HT1080 (cell line): Measurements from ENCODE around the gene JPT1. TPM values are rescaled to one million over a fixed set of nuclear protein-coding genes. Genes with fewer than 3 reads are reported as not detected.
"Not testable (repeated sequence)": the region's sequence is repeated elsewhere in the genome, so short reads cannot be mapped to it uniquely, and the experiment has no call there.

ENCODE experiments used
- DNase-seq: peaks from one replicate; pipeline ENCODE4 v3.0.0-alpha.2; 2015; ENCODE audit warnings: low read depth
- total RNA-seq: library from RNA; depleted of rRNA; stranded (reverse); fragments of >200 nt; shearing (Covaris generic); gene quantifications from 2 replicates; pipeline ENCODE4 v1.2.3, GENCODE V29; 2014

Gene JPT1
- total RNA-seq, 1 experiment from 2014 or later, result 260 TPM

GRCh38 chr17:75158480-75158879 is 4.2 kb upstream of the JPT1 start:
- DNase-seq, result not testable (repeated sequence)

GRCh38 chr17:75155191-75155601 is 884 bp upstream of the JPT1 start:
- DNase-seq, result no peak

- DNase-seq, result peak; percentile 27
Observed at GRCh38 chr17:75153780-75154194, 525 bp downstream of the JPT1 start.

GRCh38 chr17:75152922-75153779 is 1.2 kb downstream of the JPT1 start:
- DNase-seq, result peak; percentile 38

- peak; percentile 26 for DNase-seq
Observed at GRCh38 chr17:75152523-75152921, 1.8 kb downstream of the JPT1 start.

- no peak for DNase-seq
Observed at GRCh38 chr17:75151930-75152329, 2.4 kb downstream of the JPT1 start.

GRCh38 chr17:75147878-75148546 is 6.3 kb downstream of the JPT1 start:
- DNase-seq, result no peak

GRCh38 chr17:75146592-75146991 is 7.7 kb downstream of the JPT1 start:
- DNase-seq, result no peak

GRCh38 chr17:75144816-75145512 is 9.3 kb downstream of the JPT1 start:
- DNase-seq, result no peak

GRCh38 chr17:75142236-75142971 is 11.9 kb downstream of the JPT1 start:
- DNase-seq, result no peak

- no peak for DNase-seq
Observed at GRCh38 chr17:75138519-75138918, 15.8 kb downstream of the JPT1 start.

- DNase-seq, result not testable (repeated sequence)
Observed at GRCh38 chr17:75137762-75138161, 16.6 kb downstream of the JPT1 start.

- DNase-seq, result no peak
Observed at GRCh38 chr17:75135946-75136345, 18.4 kb downstream of the JPT1 start.

GRCh38 chr17:75135452-75135851 is 18.9 kb downstream of the JPT1 start:
- no peak for DNase-seq

- DNase-seq, result not testable (repeated sequence)
Observed at GRCh38 chr17:75133607-75134347, 20.5 kb downstream of the JPT1 start.

- no peak for DNase-seq
Observed at GRCh38 chr17:75133001-75133400, 21.3 kb downstream of the JPT1 start.

GRCh38 chr17:75132018-75133000 is 22.0 kb downstream of the JPT1 start:
- DNase-seq, result not testable (repeated sequence)

GRCh38 chr17:75131278-75132017 is 22.9 kb downstream of the JPT1 start, which contains the start of gene NT5C:
NT5C (minus strand) TSS chr17:75131742; CDS start chr17:75131707, 35 bp downstream.
- peak; percentile 84 for DNase-seq
